Breast epithelium (tissue), 4 donors: ENCODE measurements around the gene KIF1B. TPM values are rescaled to one million over a fixed set of nuclear protein-coding genes. Genes with fewer than 3 reads are reported as not detected.

Source experiments
- DNase-seq, 2 donors: peaks; one replicate each; pipeline ENCODE4 v3.0.0-alpha.2; 2019; ENCODE audit warnings: low spot score in 2 of 2
- H3K27ac ChIP-seq, 2 donors: fragments of 200-600 bp; sonication (generic) in 1 of 2; one replicate each; pipeline ENCODE4 v1.5.1; 2016 to 2019; ENCODE audit warnings: mild to moderate bottlenecking in 1 of 2
- H3K27me3 ChIP-seq, 2 donors: fragments of 200-600 bp; sonication (generic) in 1 of 2; one replicate each; pipeline versions ENCODE4 v1.5.1 to v1.6.0; 2017 to 2019; ENCODE audit warnings: control low read depth in 1 of 2, mild to moderate bottlenecking in 1 of 2
- H3K36me3 ChIP-seq: fragments of 200-600 bp; one replicate; pipeline ENCODE4 v1.5.1; 2019
- H3K4me1 ChIP-seq, 2 donors: fragments of 200-600 bp; sonication (generic); one replicate each; pipeline ENCODE4 v1.5.1; 2016 to 2019; ENCODE audit warnings: control low read depth in 1 of 2
- H3K4me3 ChIP-seq, 3 donors: fragments of 200-600 bp; sonication (generic); 1 replicate in 2 of 3; 2 replicates in 1 of 3; pipeline ENCODE4 v1.5.1; 2016 to 2019; ENCODE audit warnings: mild to moderate bottlenecking in 3 of 3, moderate library complexity in 2 of 3
- H3K9me3 ChIP-seq, 2 donors: fragments of 200-600 bp; sonication (generic) in 1 of 2; one replicate each; pipeline ENCODE4 v1.5.1; 2016 to 2019; ENCODE audit warnings: control low read depth in 1 of 2
- CTCF ChIP-seq, 3 donors: fragments of 450-650 bp; IDR thresholded peaks; one replicate each; pipeline ENCODE4 v1.5.1; 2016 to 2017; ENCODE audit warnings: antibody characterized with exemption in 3 of 3, mild to moderate bottlenecking in 3 of 3, moderate library complexity in 3 of 3
- POLR2A ChIP-seq: fragments of 450-650 bp; IDR thresholded peaks from one replicate; pipeline ENCODE4 v1.6.1; 2016; ENCODE audit warnings: antibody characterized with exemption, mild to moderate bottlenecking, moderate library complexity
- POLR2AphosphoS5 ChIP-seq, 3 donors: sonication (generic); formaldehyde crosslinking; IDR thresholded peaks; one replicate each; pipeline ENCODE4 v1.6.1; 2017; ENCODE audit warnings: antibody characterized with exemption in 3 of 3
- intact Hi-C: fragments of 100-400 bp; cut with DNase I; formaldehyde crosslinking; loops from one replicate; pipeline ENCODE4 v1.15.1; 2023; ENCODE audit warnings: low total_unique reads
- total RNA-seq, 3 donors: library from RNA; depleted of rRNA; stranded (reverse); fragments of >200 nt; gene quantifications; one replicate each; pipeline ENCODE4 v1.1.0, GENCODE V29; 2016

The KIF1B gene
- total RNA-seq, 3 donors from 2014 or later = 42.6 to 45.7 (median 43.5) TPM

- TF ChIP-seq CTCF (IDR thresholded peaks at IDR 0.05) (no peak), POLR2A (no peak), POLR2AphosphoS5 (IDR thresholded peaks at IDR 0.05) (no peak)
- intact Hi-C loops = no loop called here
- DNase-seq = no peak
- Histone ChIP-seq H3K4me3 (no peak overlapping the region), H3K4me1 (no peaks in the 10 kb centered on the region), H3K9me3 (no peaks in the 10 kb centered on the region), H3K36me3 (peaks cover 3% of the 10 kb centered on the region), H3K27ac (no peak overlapping the region), H3K27me3 (no peaks in the 10 kb centered on the region)
Measured at GRCh38 chr1:10326251-10326650, 115.9 kb downstream of the KIF1B start.

- no peak for DNase-seq
- no peak for TF ChIP-seq POLR2A
- TF ChIP-seq CTCF (IDR thresholded peaks at IDR 0.05) = no peak
- no peak for TF ChIP-seq POLR2AphosphoS5 (IDR thresholded peaks at IDR 0.05)
- Histone ChIP-seq H3K27ac (no peak overlapping the region), H3K4me3 (no peak overlapping the region), H3K27me3 (no peaks in the 10 kb centered on the region), H3K4me1 (no peaks in the 10 kb centered on the region), H3K36me3 (peaks cover 3% of the 10 kb centered on the region), H3K9me3 (no peaks in the 10 kb centered on the region)
- intact Hi-C loops = no loop called here
Measured at GRCh38 chr1:10328180-10328963, 118.0 kb downstream of the KIF1B start.

- Histone ChIP-seq H3K27ac (no peak overlapping the region), H3K36me3 (peaks cover 4% of the 10 kb centered on the region)
- TF ChIP-seq POLR2A = no peak
- no peak for TF ChIP-seq CTCF (IDR thresholded peaks at IDR 0.05)
- no peak for TF ChIP-seq POLR2AphosphoS5 (IDR thresholded peaks at IDR 0.05)
Measured at GRCh38 chr1:10337436-10337835, 127.1 kb downstream of the KIF1B start.

GRCh38 chr1:10338047-10338446 lies 127.7 kb downstream of the KIF1B start:
- no peaks in the 10 kb centered on the region for H3K9me3 ChIP-seq
- H3K4me3 ChIP-seq = no peak overlapping the region
- no peaks in the 10 kb centered on the region for H3K27me3 ChIP-seq
- no peak for DNase-seq
- peaks cover 4% of the 10 kb centered on the region for H3K36me3 ChIP-seq
- no peak for TF ChIP-seq POLR2AphosphoS5 (IDR thresholded peaks at IDR 0.05)
- TF ChIP-seq POLR2A = no peak
- peak in 2 of 3 donors; percentile 57 to 63 for TF ChIP-seq CTCF (IDR thresholded peaks at IDR 0.05)
- intact Hi-C loops = no loop called here
- no peaks in the 10 kb centered on the region for H3K4me1 ChIP-seq
- H3K27ac ChIP-seq = no peak overlapping the region

More at GRCh38 chr1:10337436-10337835, 127.1 kb downstream of the KIF1B start:
- no peaks in the 10 kb centered on the region for H3K27me3 ChIP-seq
- H3K9me3 ChIP-seq = no peaks in the 10 kb centered on the region
- no peaks in the 10 kb centered on the region for H3K4me1 ChIP-seq
- H3K4me3 ChIP-seq = no peak overlapping the region
- no peak for DNase-seq
- intact Hi-C loops = no loop called here

GRCh38 chr1:10338611-10339010 lies 128.2 kb downstream of the KIF1B start:
- DNase-seq = no peak
- H3K36me3 ChIP-seq = peaks cover 4% of the 10 kb centered on the region
- no peaks in the 10 kb centered on the region for H3K9me3 ChIP-seq
- no peak overlapping the region for H3K27ac ChIP-seq
- H3K4me3 ChIP-seq = no peak overlapping the region
- H3K4me1 ChIP-seq = no peaks in the 10 kb centered on the region
- intact Hi-C loops = no loop called here
- TF ChIP-seq POLR2AphosphoS5 (IDR thresholded peaks at IDR 0.05) (no peak), CTCF (IDR thresholded peaks at IDR 0.05) (no peak), POLR2A (no peak)
- no peaks in the 10 kb centered on the region for H3K27me3 ChIP-seq
